H9 (cell line): ENCODE results near the gene EVX2. TPM values are rescaled to one million over a fixed set of nuclear protein-coding genes. Genes with fewer than 3 reads are reported as not detected.

Source experiments
- DNase-seq: peaks from one replicate; pipeline ENCODE4 v3.0.0-alpha.2; 2017
- H2AFZ ChIP-seq: one replicate; pipeline ENCODE4 v1.6.1; 2013; ENCODE audit warnings: mild to moderate bottlenecking, low read length, control low read depth, moderate library complexity
- H2AK5ac ChIP-seq: 2 replicates; pipeline ENCODE4 v1.6.1; 2013; ENCODE audit warnings: low read length, control low read depth, mixed read lengths; ENCODE audit not compliant: insufficient read length
- H2BK120ac ChIP-seq: one replicate; pipeline ENCODE4 v1.6.1; 2013; ENCODE audit warnings: low read depth, mild to moderate bottlenecking, low read length, control low read depth, inconsistent platforms; ENCODE audit not compliant: poor library complexity, severe bottlenecking
- H2BK12ac ChIP-seq: 2 replicates; pipeline ENCODE4 v1.6.1; 2013; ENCODE audit warnings: low read length, control low read depth, mixed read lengths, low read depth; ENCODE audit not compliant: insufficient read length
- H2BK15ac ChIP-seq: 2 replicates; pipeline ENCODE4 v1.6.1; 2013; ENCODE audit warnings: low read depth, low read length, control low read depth
- H2BK20ac ChIP-seq: one replicate; pipeline ENCODE4 v1.6.1; 2013; ENCODE audit warnings: low read depth, mild to moderate bottlenecking, low read length, control low read depth, inconsistent platforms; ENCODE audit not compliant: poor library complexity, severe bottlenecking
- H2BK5ac ChIP-seq: 2 replicates; pipeline ENCODE4 v1.6.1; 2013; ENCODE audit warnings: low read length, control low read depth, mixed read lengths; ENCODE audit not compliant: insufficient read length
- H3K14ac ChIP-seq: 2 replicates; pipeline ENCODE4 v1.6.1; 2013; ENCODE audit warnings: low read length, control low read depth; ENCODE audit not compliant: insufficient read depth
- H3K18ac ChIP-seq: 2 replicates; pipeline ENCODE4 v1.6.1; 2013; ENCODE audit warnings: low read depth, mild to moderate bottlenecking, mixed read lengths, low read length, control low read depth; ENCODE audit not compliant: insufficient read length
- H3K23ac ChIP-seq: 2 replicates; pipeline ENCODE4 v1.6.1; 2013; ENCODE audit warnings: low read length, control low read depth, mixed read lengths, low read depth; ENCODE audit not compliant: insufficient read length
- H3K23me2 ChIP-seq: 2 replicates; pipeline ENCODE4 v1.6.1; 2013; ENCODE audit warnings: low read depth, mild to moderate bottlenecking, mixed read lengths, low read length, control low read depth; ENCODE audit not compliant: insufficient read length, poor library complexity, severe bottlenecking
- H3K27ac ChIP-seq: 2 replicates; pipeline ENCODE4 v1.5.1; 2013; ENCODE audit warnings: low read length, control low read depth, mixed read lengths, low read depth; ENCODE audit not compliant: insufficient read length
- H3K27me3 ChIP-seq: 2 replicates; pipeline ENCODE4 v1.6.1; 2013; ENCODE audit warnings: low read length, control low read depth, inconsistent platforms; ENCODE audit not compliant: insufficient read depth
- H3K4ac ChIP-seq: 2 replicates; pipeline ENCODE4 v1.6.1; 2013; ENCODE audit warnings: low read depth, mild to moderate bottlenecking, control low read depth, inconsistent platforms, low read length, moderate library complexity
- H3K4me1 ChIP-seq: 2 replicates; pipeline ENCODE4 v1.6.1; 2013; ENCODE audit warnings: low read length, control low read depth, inconsistent platforms; ENCODE audit not compliant: insufficient read depth
- H3K4me2 ChIP-seq: 2 replicates; pipeline ENCODE4 v1.6.1; 2013; ENCODE audit warnings: low read length, control low read depth, mixed read lengths; ENCODE audit not compliant: insufficient read length, insufficient read depth
- H3K56ac ChIP-seq: 2 replicates; pipeline ENCODE4 v1.6.1; 2013; ENCODE audit warnings: low read depth, mild to moderate bottlenecking, mixed read lengths, low read length, control low read depth; ENCODE audit not compliant: insufficient read length
- H3K79me1 ChIP-seq: 2 replicates; pipeline ENCODE4 v1.6.1; 2013; ENCODE audit warnings: low read depth, mild to moderate bottlenecking, moderate library complexity, low read length, control low read depth, inconsistent platforms; ENCODE audit not compliant: insufficient read depth, poor library complexity, severe bottlenecking
- H3K79me2 ChIP-seq: 2 replicates; pipeline ENCODE4 v1.6.1; 2013; ENCODE audit warnings: low read length, control low read depth, inconsistent platforms; ENCODE audit not compliant: insufficient read depth
- H3K9ac ChIP-seq: 2 replicates; pipeline ENCODE4 v1.6.1; 2013; ENCODE audit warnings: low read length, control low read depth, mixed read lengths; ENCODE audit not compliant: insufficient read length; ENCODE audit errors: extremely low read depth
- H3K9me3 ChIP-seq: one replicate; pipeline ENCODE4 v1.6.1; 2013; ENCODE audit warnings: low read depth, low read length, inconsistent platforms; ENCODE audit not compliant: control insufficient read depth
- H3T11ph ChIP-seq: one replicate; pipeline ENCODE4 v1.6.1; 2013; ENCODE audit warnings: mild to moderate bottlenecking, low read length, control low read depth, inconsistent platforms
- H4K20me1 ChIP-seq: one replicate; pipeline ENCODE4 v1.6.1; 2013; ENCODE audit not compliant: control insufficient read depth, insufficient read length, insufficient read depth
- H4K5ac ChIP-seq: 2 replicates; pipeline ENCODE4 v1.6.1; 2013; ENCODE audit warnings: low read depth, mild to moderate bottlenecking, mixed read lengths, low read length, control low read depth; ENCODE audit not compliant: insufficient read length
- H4K8ac ChIP-seq: replicated peaks from 2 replicates; pipeline ENCODE4 v1.6.1; 2013; ENCODE audit warnings: low read length, control low read depth, mixed read lengths, low read depth; ENCODE audit not compliant: insufficient read length
- H4K91ac ChIP-seq: 2 replicates; pipeline ENCODE4 v1.6.1; 2013; ENCODE audit warnings: low read depth, mild to moderate bottlenecking, moderate library complexity, mixed read lengths, low read length, control low read depth; ENCODE audit not compliant: insufficient read length
- H3K27ac Mint-ChIP-seq, 3 experiments: 2 replicates in 2 of 3; 3 replicates in 1 of 3; pipeline ENCODE4 v1.8.0; 2020 to 2021; ENCODE audit warnings: mixed read lengths in 3 of 3, mild to moderate bottlenecking in 1 of 3, moderate library complexity in 1 of 3
- H3K27me3 Mint-ChIP-seq: 2 replicates; pipeline ENCODE4 v1.8.0; 2021; ENCODE audit warnings: low read depth, mild to moderate bottlenecking, moderate library complexity, mixed read lengths
- H3K36me3 Mint-ChIP-seq, 3 experiments: 2 replicates in 2 of 3; 3 replicates in 1 of 3; pipeline ENCODE4 v1.8.0; 2020 to 2021; ENCODE audit warnings: low read depth in 3 of 3, mixed read lengths in 3 of 3; ENCODE audit not compliant: insufficient read depth in 1 of 3
- H3K4me1 Mint-ChIP-seq, 2 experiments: 2 replicates each; pipeline ENCODE4 v1.8.0; 2020; ENCODE audit warnings: mixed read lengths in 2 of 2
- H3K4me3 Mint-ChIP-seq, 2 experiments: 2 replicates in 1 of 2; 3 replicates in 1 of 2; pipeline ENCODE4 v1.8.0; 2020 to 2021; ENCODE audit warnings: mild to moderate bottlenecking in 2 of 2, mixed read lengths in 2 of 2, moderate library complexity in 1 of 2
- H3K9me3 Mint-ChIP-seq, 2 experiments: 2 replicates in 1 of 2; 3 replicates in 1 of 2; pipeline ENCODE4 v1.8.0; 2020; ENCODE audit warnings: mild to moderate bottlenecking in 2 of 2, mixed read lengths in 2 of 2, moderate library complexity in 1 of 2
- WGBS: extraction: QIAGEN DNeasy Blood & Tissue Kit; methylation state at CpG from one replicate; pipeline ENCODE4 v1.1.7; 2013; ENCODE audit warnings: missing lambda C conversion rate, low lambda C conversion rate, mixed read lengths; ENCODE audit not compliant: insufficient read length; ENCODE audit errors: extremely low coverage; 5-methylcytosine and 5-hydroxymethylcytosine counted together
- total RNA-seq: library from RNA; stranded (reverse); gene quantifications from 2 replicates; pipeline ENCODE4 v1.2.1, GENCODE V29; 2021
- TF ChIP-seq, protein P1 (sequence below): fragments of 200-600 bp; sonication (generic); conservative IDR thresholded peaks from 3 replicates; pipeline ENCODE4 v1.8.0; 2021; ENCODE audit warnings: antibody characterized with exemption, mild to moderate bottlenecking

Gene EVX2
- total RNA-seq, 1 experiment from 2014 or later = not detected

DNA sequence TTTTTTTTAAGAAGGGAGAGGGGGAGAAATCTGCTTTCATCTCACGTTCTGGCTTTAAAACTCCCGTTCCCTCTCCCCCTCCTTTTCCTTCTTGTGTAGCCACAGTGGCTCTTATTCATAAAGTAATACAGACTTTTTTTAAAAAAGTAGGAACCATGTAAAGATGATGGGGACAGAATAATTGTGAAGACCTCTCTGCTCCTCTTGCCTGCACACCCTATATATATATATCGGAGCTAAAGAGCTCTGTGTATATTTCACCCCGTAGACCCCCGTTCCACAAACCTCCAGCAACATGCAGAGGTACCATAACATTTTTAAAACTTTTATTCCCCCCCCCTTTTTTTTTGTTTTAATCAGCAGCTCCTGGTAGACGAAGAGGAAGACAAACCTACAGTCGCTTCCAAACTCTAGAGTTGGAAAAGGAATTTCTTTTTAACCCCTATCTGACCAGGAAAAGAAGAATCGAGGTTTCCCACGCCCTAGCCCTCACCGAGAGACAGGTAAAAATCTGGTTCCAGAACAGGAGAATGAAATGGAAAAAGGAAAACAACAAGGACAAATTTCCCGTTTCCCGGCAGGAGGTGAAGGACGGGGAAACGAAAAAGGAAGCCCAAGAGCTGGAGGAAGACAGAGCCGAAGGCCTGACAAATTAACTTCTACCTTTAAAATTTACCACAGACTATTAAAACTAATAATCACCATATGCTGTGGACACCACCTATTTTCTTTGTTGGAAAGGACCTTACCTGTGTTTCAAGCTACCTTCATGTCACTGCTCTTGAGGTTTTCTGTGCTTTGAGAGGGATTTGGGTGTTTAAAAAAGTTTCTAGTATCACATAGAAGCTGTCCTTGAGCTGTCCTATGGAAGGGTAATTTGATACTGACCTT lies 47.4 kb upstream of the EVX2 start:
- WGBS = no CpG with 5 or more reads among the region's 15 CpGs
- Histone ChIP-seq H3K23me2 (peaks cover 2% of the 10 kb centered on the region), H3K9ac (no peak overlapping the region), H2BK15ac (no peak overlapping the region), H3K14ac (no peak overlapping the region), H3K18ac (no peak overlapping the region), H3K79me1 (no peaks in the 10 kb centered on the region), H3K23ac (no peak overlapping the region), H3K79me2 (no peaks in the 10 kb centered on the region), H2AFZ (no peak overlapping the region), H4K91ac (no peak overlapping the region), H3K56ac (no peak overlapping the region), H2BK5ac (no peak overlapping the region), H3T11ph (no peak overlapping the region), H4K5ac (no peak overlapping the region), H2AK5ac (no peak overlapping the region), H3K4ac (no peak overlapping the region), H2BK20ac (no peak overlapping the region), H2BK12ac (no peak overlapping the region), H3K4me1 (no peaks in the 10 kb centered on the region; the same call in 1 of the 2 replicates), H3K27me3 (peaks cover 89% of the 10 kb centered on the region), H4K8ac (no peak overlapping the region), H3K27ac (no peak overlapping the region), H3K9me3 (no peaks in the 10 kb centered on the region), H4K20me1 (no peaks in the 10 kb centered on the region), H2BK120ac (no peak overlapping the region), H3K4me2 (no peak overlapping the region)
- peaks cover 15 to 20% of the 10 kb centered on the region in 2 experiments for H3K4me1 Mint-ChIP-seq
- H3K4me3 Mint-ChIP-seq = peak overlapping the region in 1 of 2 experiments; percentile 70; a peak in 4 of 5 replicates
- H3K36me3 Mint-ChIP-seq = no peaks in the 10 kb centered on the region; a peak in 1 of 7 replicates
- H3K27me3 Mint-ChIP-seq = peaks cover 98% of the 10 kb centered on the region
- peak overlapping the region in 1 of 3 experiments; percentile 76; a peak in 2 of 7 replicates for H3K27ac Mint-ChIP-seq
- H3K9me3 Mint-ChIP-seq = peaks cover 4 to 13% of the 10 kb centered on the region in 2 experiments; a peak in 4 of 5 replicates
- no peak for DNase-seq
- TF ChIP-seq, protein P1, sequence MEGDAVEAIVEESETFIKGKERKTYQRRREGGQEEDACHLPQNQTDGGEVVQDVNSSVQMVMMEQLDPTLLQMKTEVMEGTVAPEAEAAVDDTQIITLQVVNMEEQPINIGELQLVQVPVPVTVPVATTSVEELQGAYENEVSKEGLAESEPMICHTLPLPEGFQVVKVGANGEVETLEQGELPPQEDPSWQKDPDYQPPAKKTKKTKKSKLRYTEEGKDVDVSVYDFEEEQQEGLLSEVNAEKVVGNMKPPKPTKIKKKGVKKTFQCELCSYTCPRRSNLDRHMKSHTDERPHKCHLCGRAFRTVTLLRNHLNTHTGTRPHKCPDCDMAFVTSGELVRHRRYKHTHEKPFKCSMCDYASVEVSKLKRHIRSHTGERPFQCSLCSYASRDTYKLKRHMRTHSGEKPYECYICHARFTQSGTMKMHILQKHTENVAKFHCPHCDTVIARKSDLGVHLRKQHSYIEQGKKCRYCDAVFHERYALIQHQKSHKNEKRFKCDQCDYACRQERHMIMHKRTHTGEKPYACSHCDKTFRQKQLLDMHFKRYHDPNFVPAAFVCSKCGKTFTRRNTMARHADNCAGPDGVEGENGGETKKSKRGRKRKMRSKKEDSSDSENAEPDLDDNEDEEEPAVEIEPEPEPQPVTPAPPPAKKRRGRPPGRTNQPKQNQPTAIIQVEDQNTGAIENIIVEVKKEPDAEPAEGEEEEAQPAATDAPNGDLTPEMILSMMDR = no peak
